Tibial nerve (tissue), 4 donors: ENCODE data around the gene TMED10.
A peak's percentile ranks its signal among the peaks of the same experiment; 100 is the strongest.

Experiments
- EP300 ChIP-seq, 2 donors: sonication (generic); formaldehyde crosslinking; IDR thresholded peaks; one replicate each; pipeline ENCODE4 v1.6.1; 2017; ENCODE audit warnings: antibody characterized with exemption in 2 of 2, mild to moderate bottlenecking in 1 of 2
- POLR2A ChIP-seq, 2 donors: fragments of 450-650 bp; IDR thresholded peaks; one replicate each; pipeline ENCODE4 v1.6.1; 2017; ENCODE audit warnings: antibody characterized with exemption in 2 of 2, mild to moderate bottlenecking in 2 of 2, moderate library complexity in 2 of 2
- TF ChIP-seq, protein P1 (sequence below), 5 experiments: fragments of 200-600 bp in 3 of 5; fragments of 450-650 bp in 2 of 5; sonication (generic) in 3 of 5; IDR thresholded peaks; one replicate each; pipeline ENCODE4 v1.5.1; 2016 to 2019; ENCODE audit warnings: antibody characterized with exemption in 5 of 5, mild to moderate bottlenecking in 3 of 5, moderate library complexity in 2 of 5

GRCh38 chr14:75181293-75182062, 5.1 kb upstream of the TMED10 start:
- TF ChIP-seq, protein P1, sequence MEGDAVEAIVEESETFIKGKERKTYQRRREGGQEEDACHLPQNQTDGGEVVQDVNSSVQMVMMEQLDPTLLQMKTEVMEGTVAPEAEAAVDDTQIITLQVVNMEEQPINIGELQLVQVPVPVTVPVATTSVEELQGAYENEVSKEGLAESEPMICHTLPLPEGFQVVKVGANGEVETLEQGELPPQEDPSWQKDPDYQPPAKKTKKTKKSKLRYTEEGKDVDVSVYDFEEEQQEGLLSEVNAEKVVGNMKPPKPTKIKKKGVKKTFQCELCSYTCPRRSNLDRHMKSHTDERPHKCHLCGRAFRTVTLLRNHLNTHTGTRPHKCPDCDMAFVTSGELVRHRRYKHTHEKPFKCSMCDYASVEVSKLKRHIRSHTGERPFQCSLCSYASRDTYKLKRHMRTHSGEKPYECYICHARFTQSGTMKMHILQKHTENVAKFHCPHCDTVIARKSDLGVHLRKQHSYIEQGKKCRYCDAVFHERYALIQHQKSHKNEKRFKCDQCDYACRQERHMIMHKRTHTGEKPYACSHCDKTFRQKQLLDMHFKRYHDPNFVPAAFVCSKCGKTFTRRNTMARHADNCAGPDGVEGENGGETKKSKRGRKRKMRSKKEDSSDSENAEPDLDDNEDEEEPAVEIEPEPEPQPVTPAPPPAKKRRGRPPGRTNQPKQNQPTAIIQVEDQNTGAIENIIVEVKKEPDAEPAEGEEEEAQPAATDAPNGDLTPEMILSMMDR (IDR thresholded peaks at IDR 0.05): no peak
- no peak for TF ChIP-seq POLR2A (IDR thresholded peaks at IDR 0.05)
- TF ChIP-seq EP300 (IDR thresholded peaks at IDR 0.05): peak; percentile 30 to 68
